Spleen (tissue), 11 donors: ENCODE results near the gene ISY1. TPM values are rescaled to one million over a fixed set of nuclear protein-coding genes. Genes with fewer than 3 reads are reported as not detected.
"Not testable (repeated sequence)": the region's sequence is repeated elsewhere in the genome, so short reads cannot be mapped to it uniquely, and the experiment has no call there.

Source experiments
- DNase-seq: peaks from one replicate; pipeline ENCODE4 v3.0.0-alpha.2; 2020
- H3K27ac ChIP-seq, 8 donors: fragments of 200-600 bp; sonication (generic) in 7 of 8; 1 replicate in 4 of 8; 2 replicates in 4 of 8; pipeline versions ENCODE4 v1.5.0 to v1.8.0; 2016 to 2021; ENCODE audit warnings: inconsistent platforms in 4 of 8, mild to moderate bottlenecking in 4 of 8, moderate library complexity in 1 of 8
- H3K27me3 ChIP-seq, 7 donors: fragments of 200-600 bp; sonication (generic) in 6 of 7; replicated peaks in 1 of 7; 1 replicate in 4 of 7; 2 replicates in 3 of 7; pipeline versions ENCODE4 v1.5.0 to v1.8.0; 2016 to 2021; ENCODE audit warnings: inconsistent platforms in 3 of 7, mild to moderate bottlenecking in 1 of 7
- H3K36me3 ChIP-seq, 6 donors: fragments of 200-600 bp; sonication (generic) in 5 of 6; 1 replicate in 4 of 6; 2 replicates in 2 of 6; pipeline versions ENCODE4 v1.5.0 to v1.8.0; 2016 to 2021; ENCODE audit warnings: inconsistent platforms in 2 of 6
- H3K4me1 ChIP-seq, 6 donors: fragments of 200-600 bp; sonication (generic) in 5 of 6; 1 replicate in 3 of 6; 2 replicates in 3 of 6; pipeline versions ENCODE4 v1.5.0 to v1.8.0; 2016 to 2021; ENCODE audit warnings: inconsistent platforms in 3 of 6
- H3K4me3 ChIP-seq, 8 donors: fragments of 200-600 bp; sonication (generic) in 7 of 8; 1 replicate in 4 of 8; 2 replicates in 4 of 8; pipeline versions ENCODE4 v1.5.0 to v1.8.0; 2016 to 2021; ENCODE audit warnings: inconsistent platforms in 4 of 8, mild to moderate bottlenecking in 4 of 8, moderate library complexity in 2 of 8
- H3K9me3 ChIP-seq, 8 donors: fragments of 200-600 bp; sonication (generic) in 7 of 8; 1 replicate in 4 of 8; 2 replicates in 4 of 8; pipeline versions ENCODE4 v1.5.0 to v1.8.0; 2016 to 2021; ENCODE audit warnings: inconsistent platforms in 4 of 8
- POLR2A ChIP-seq, 3 donors: fragments of 450-650 bp; IDR thresholded peaks; one replicate each; pipeline ENCODE4 v1.5.1; 2017; ENCODE audit warnings: antibody characterized with exemption in 3 of 3, mild to moderate bottlenecking in 1 of 3
- POLR2AphosphoS5 ChIP-seq, 3 donors: sonication (generic); formaldehyde crosslinking; IDR thresholded peaks; one replicate each; pipeline ENCODE4 v1.5.1; 2017; ENCODE audit warnings: antibody characterized with exemption in 3 of 3
- WGBS, 5 donors: extraction: QIAGEN DNeasy Blood & Tissue Kit in 3 of 5; methylation state at CpG; one replicate each; pipeline versions ENCODE4 v1.1.5 to v1.1.7; 2013 to 2018; 5-methylcytosine and 5-hydroxymethylcytosine counted together
- intact Hi-C: fragments of 100-400 bp; cut with DNase I; formaldehyde crosslinking; loops from one replicate; pipeline ENCODE4 v1.15.0; 2023; ENCODE audit warnings: low total_unique reads
- polyA plus RNA-seq, 3 donors: library from polyadenylated mRNA; stranded (reverse); fragments of 200-250 nt; gene quantifications; one replicate each; pipeline ENCODE4 v1.2.1, GENCODE V29; 2013
- total RNA-seq, 7 donors: library from RNA; depleted of rRNA in 3 of 7; stranded (reverse); fragments of >200 nt in 3 of 7; fragmentation: NEBNext Ultra II Directional in 4 of 7; extraction: Animal tissue kit (Norgen Biotek cat#: 25700) in 4 of 7; gene quantifications; one replicate each; pipeline versions ENCODE4 v1.1.0 to v1.2.1, GENCODE V29; 2016 to 2021
- TF ChIP-seq, protein P1 (sequence below), 11 experiments: fragments of 200-600 bp in 7 of 11; fragments of 450-650 bp in 4 of 11; sonication (generic) in 4 of 11; IDR thresholded peaks in 8 of 11; conservative IDR thresholded peaks in 3 of 11; 1 replicate in 7 of 11; 2 replicates in 4 of 11; pipeline versions ENCODE4 v1.4.0 to v1.8.0; 2016 to 2021; ENCODE audit warnings: antibody characterized with exemption in 11 of 11, inconsistent platforms in 4 of 11, mild to moderate bottlenecking in 1 of 11
- donor health status: healthy with polysubstance abuse.
- donor health status: DM: no; HTN: no; CAD: no; lungs with moderate emphysema.
- donor health status: DM: no; HTN: no; CAD: no.
- donor health status: Bipolar disorder and iron deficiency.
- donor health status: healthy.
- donor health status: DM: no; HTN: no; CAD: no.
- donor health status: DM: yes; HTN: yes; CAD: no.

Gene ISY1
- total and polyA plus RNA-seq, 10 donors, result 21.4 to 33.8 (median 27.5) TPM

DNA sequence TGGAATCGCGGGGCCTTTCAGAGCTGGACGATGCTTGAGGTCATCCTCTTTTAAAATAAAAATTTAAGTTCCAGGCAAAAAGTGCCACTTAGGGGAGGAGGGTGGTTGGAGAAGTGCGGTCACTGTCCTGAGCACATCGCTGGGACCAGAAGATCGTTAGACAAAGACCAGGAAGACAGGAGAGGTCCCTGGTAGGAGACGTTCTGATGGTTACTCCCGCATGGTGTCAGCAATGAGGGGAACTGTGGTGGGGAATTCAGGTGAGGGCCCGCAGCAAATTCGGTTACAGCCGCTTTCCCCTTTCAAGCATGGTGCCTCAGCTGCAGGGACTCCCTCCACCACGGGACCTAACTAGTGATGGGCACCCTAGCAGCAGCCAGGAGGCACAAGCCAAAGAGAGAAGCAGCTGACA is 1.0 kb upstream of the ISY1 start:
- H3K27me3 ChIP-seq, result no peaks in the 10 kb centered on the region
- H3K4me1 ChIP-seq, result peaks cover 14 to 45% (median 32%) of the 10 kb centered on the region in 6 donors
- TF ChIP-seq, protein P1, sequence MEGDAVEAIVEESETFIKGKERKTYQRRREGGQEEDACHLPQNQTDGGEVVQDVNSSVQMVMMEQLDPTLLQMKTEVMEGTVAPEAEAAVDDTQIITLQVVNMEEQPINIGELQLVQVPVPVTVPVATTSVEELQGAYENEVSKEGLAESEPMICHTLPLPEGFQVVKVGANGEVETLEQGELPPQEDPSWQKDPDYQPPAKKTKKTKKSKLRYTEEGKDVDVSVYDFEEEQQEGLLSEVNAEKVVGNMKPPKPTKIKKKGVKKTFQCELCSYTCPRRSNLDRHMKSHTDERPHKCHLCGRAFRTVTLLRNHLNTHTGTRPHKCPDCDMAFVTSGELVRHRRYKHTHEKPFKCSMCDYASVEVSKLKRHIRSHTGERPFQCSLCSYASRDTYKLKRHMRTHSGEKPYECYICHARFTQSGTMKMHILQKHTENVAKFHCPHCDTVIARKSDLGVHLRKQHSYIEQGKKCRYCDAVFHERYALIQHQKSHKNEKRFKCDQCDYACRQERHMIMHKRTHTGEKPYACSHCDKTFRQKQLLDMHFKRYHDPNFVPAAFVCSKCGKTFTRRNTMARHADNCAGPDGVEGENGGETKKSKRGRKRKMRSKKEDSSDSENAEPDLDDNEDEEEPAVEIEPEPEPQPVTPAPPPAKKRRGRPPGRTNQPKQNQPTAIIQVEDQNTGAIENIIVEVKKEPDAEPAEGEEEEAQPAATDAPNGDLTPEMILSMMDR (IDR thresholded peaks at IDR 0.05 in 8 of 11, conservative IDR thresholded peaks at IDR 0.05 in 3 of 11), result peak in 2 of 11 experiments; percentile 11
- TF ChIP-seq POLR2AphosphoS5 (IDR thresholded peaks at IDR 0.05) (peak in 1 of 3 donors; percentile 13), POLR2A (IDR thresholded peaks at IDR 0.05) (no peak)
- peak; percentile 79 for DNase-seq
- H3K27ac ChIP-seq, result peak overlapping the region; percentile 93 to 97 (median 94)
- no peaks in the 10 kb centered on the region for H3K9me3 ChIP-seq
- 1 to 3% (median 1%) methylated on average over 12 of the region's 12 CpGs for WGBS, 5 donors
- peak overlapping the region; percentile 61 to 98 (median 80) for H3K4me3 ChIP-seq
- H3K36me3 ChIP-seq, result peaks cover 0 to 47% (median 32%) of the 10 kb centered on the region in 6 donors
- intact Hi-C loops, result no loop called here

DNA sequence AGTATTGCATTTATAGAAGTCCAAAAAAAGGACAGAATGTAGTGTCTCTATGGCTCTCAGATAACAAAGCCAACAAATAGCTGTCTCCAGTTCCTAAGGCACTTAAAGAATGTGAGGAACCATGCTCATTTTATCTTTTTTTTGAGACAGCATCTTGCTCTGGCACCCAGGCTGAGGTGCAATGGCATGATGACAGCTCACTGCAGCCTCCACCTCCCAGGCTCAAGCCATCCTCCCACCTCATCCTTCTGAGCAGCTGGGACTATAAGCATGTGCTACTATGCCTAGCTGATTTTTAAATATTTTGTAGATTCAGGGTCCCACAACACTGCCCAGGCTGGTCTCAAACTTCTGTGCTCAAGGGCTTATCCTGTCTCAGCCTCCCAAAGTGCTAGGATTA is 16.1 kb downstream of the ISY1 start:
- Histone ChIP-seq H3K36me3 (peaks cover 0 to 99% (median 45%) of the 10 kb centered on the region in 6 donors), H3K9me3 (no peaks in the 10 kb centered on the region), H3K4me3 (no peak overlapping the region), H3K4me1 (no peaks in the 10 kb centered on the region), H3K27ac (no peak overlapping the region), H3K27me3 (no peaks in the 10 kb centered on the region)
- intact Hi-C loops, result no loop called here
- DNase-seq, result no peak
- TF ChIP-seq POLR2AphosphoS5 (IDR thresholded peaks at IDR 0.05), result no peak
- TF ChIP-seq POLR2A (IDR thresholded peaks at IDR 0.05), result no peak
- TF ChIP-seq, protein P1 (IDR thresholded peaks at IDR 0.05 in 8 of 11, conservative IDR thresholded peaks at IDR 0.05 in 3 of 11), result no peak

DNA sequence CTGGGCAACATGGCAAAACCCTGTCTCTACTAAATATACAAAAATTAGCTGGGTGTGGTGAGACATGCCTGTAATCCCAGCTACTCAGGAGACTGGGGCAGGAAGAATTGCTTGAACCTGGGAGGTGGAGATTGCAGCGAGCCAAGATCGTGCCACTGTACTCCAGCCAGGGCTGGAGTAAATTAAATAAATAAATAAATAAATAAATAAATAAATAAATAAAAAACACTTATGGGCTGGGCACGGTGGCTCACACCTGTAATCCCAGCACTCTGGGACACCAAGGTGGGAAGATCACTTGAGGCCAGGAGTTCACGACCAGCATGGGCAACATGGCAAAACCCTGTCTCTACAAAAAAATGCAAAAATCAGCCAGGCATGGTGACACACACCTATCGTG is 19.9 kb downstream of the ISY1 start:
- peaks cover 3 to 100% (median 70%) of the 10 kb centered on the region in 6 donors for H3K36me3 ChIP-seq
- WGBS, 5 donors, result 91 to 98% (median 93%) methylated on average over 5 of the region's 5 CpGs
- H3K27ac ChIP-seq, intact Hi-C loops, H3K4me1 ChIP-seq, H3K4me3 ChIP-seq, H3K27me3 ChIP-seq, DNase-seq, H3K9me3 ChIP-seq: not testable (repeated sequence)

DNA sequence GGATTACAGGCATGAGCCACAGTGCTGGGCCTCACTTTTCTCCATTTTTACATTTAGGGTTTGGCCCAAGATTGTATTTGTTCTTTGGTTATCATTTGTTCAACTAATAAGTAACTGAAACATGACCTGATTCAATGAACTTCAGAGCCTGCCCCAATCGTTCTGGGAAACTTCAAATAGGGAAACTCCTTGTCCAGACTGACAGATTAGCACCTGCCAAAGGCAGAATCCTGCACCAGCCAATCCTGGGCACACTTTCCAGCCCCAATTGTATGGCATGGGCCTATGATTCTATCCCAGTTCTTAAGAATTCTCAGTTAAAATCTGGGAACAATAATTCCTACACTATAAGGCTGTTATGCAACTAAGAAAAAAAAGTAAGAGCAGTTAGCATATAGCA is 21.0 kb downstream of the ISY1 start:
- intact Hi-C loops, result no loop called here
- Histone ChIP-seq H3K9me3 (no peaks in the 10 kb centered on the region), H3K36me3 (peaks cover 3 to 100% (median 71%) of the 10 kb centered on the region in 6 donors), H3K27me3 (no peaks in the 10 kb centered on the region), H3K27ac (no peak overlapping the region), H3K4me3 (no peak overlapping the region), H3K4me1 (no peaks in the 10 kb centered on the region)
- no peak for TF ChIP-seq POLR2AphosphoS5 (IDR thresholded peaks at IDR 0.05)
- TF ChIP-seq, protein P1 (IDR thresholded peaks at IDR 0.05 in 8 of 11, conservative IDR thresholded peaks at IDR 0.05 in 3 of 11), result no peak
- TF ChIP-seq POLR2A (IDR thresholded peaks at IDR 0.05), result no peak
- DNase-seq, result no peak
- 66 to 85% (median 82%) methylated on average over 1 of the region's 1 CpG for WGBS, 5 donors

DNA sequence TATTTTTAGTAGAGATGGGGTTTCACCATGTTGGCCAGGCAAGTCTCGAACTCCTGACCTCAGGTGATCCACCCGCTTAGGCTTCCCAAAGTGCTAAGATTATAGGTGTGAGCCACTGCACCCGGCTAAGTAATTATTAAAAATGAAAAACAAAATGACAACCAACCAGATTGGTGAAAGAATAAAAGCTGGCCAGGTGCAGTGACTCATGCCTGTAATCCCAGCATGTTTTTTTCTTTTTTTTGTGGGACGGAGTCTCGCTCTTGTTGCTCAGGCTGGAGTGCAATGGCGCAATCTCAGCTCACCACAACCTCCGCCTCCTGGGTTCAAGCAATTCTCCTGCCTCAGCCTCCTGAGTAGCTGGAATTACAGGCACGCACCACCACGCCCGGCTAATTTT is 24.6 kb downstream of the ISY1 start:
- peaks cover 8 to 100% (median 86%) of the 10 kb centered on the region in 6 donors for H3K36me3 ChIP-seq
- intact Hi-C loops, H3K27ac ChIP-seq, H3K9me3 ChIP-seq, DNase-seq, H3K4me3 ChIP-seq, H3K4me1 ChIP-seq, H3K27me3 ChIP-seq: not testable (repeated sequence)
- WGBS, 5 donors, result 90 to 94% (median 92%) methylated on average over 10 of the region's 10 CpGs
